HFFc6 (cell line): ENCODE data around the gene HMCN1. TPM values are rescaled to one million over a fixed set of nuclear protein-coding genes. Genes with fewer than 3 reads are reported as not detected.
"Not testable (repeated sequence)": the region's sequence is repeated elsewhere in the genome, so short reads cannot be mapped to it uniquely, and the experiment has no call there.

Source experiments
- DNase-seq: peaks from one replicate; pipeline ENCODE4 v3.0.0-alpha.2; 2018
- H3K27ac Mint-ChIP-seq: 2 replicates; pipeline ENCODE4 v1.8.0; 2020; ENCODE audit warnings: mild to moderate bottlenecking, mixed read lengths
- H3K27me3 Mint-ChIP-seq: 2 replicates; pipeline ENCODE4 v1.8.0; 2021; ENCODE audit warnings: mild to moderate bottlenecking, moderate library complexity, mixed read lengths; ENCODE audit not compliant: insufficient read depth
- H3K36me3 Mint-ChIP-seq: 2 replicates; pipeline ENCODE4 v1.8.0; 2021; ENCODE audit warnings: low read depth, mixed read lengths
- H3K4me1 Mint-ChIP-seq: 2 replicates; pipeline ENCODE4 v1.8.0; 2020; ENCODE audit warnings: low read depth, mixed read lengths
- H3K4me3 Mint-ChIP-seq: 2 replicates; pipeline ENCODE4 v1.8.0; 2020; ENCODE audit warnings: mild to moderate bottlenecking, moderate library complexity, mixed read lengths
- H3K9me3 Mint-ChIP-seq: 2 replicates; pipeline ENCODE4 v1.8.0; 2020; ENCODE audit warnings: mild to moderate bottlenecking, mixed read lengths
- CTCF ChIP-seq: fragments of 200-600 bp; sonication (generic); IDR thresholded peaks from 2 replicates; pipeline ENCODE4 v1.5.0; 2021; ENCODE audit warnings: antibody characterized with exemption, mild to moderate bottlenecking
- total RNA-seq, 6 experiments: library from RNA; stranded (reverse); fragmentation: NEBNext Ultra II Directional; extraction: Animal tissue kit (Norgen Biotek cat#: 25700); gene quantifications; 2 replicates in 1 of 6; 3 replicates in 5 of 6; pipeline ENCODE4 v1.2.3, GENCODE V29; 2021

Gene HMCN1
- total RNA-seq, 6 experiments from 2014 or later = 1.2 to 1.8 (median 1.5) TPM

- no peaks in the 10 kb centered on the region for H3K27me3 Mint-ChIP-seq
- H3K4me3 Mint-ChIP-seq = no peak overlapping the region
- H3K4me1 Mint-ChIP-seq = peaks cover 36% of the 10 kb centered on the region
- DNase-seq = no peak
- no peaks in the 10 kb centered on the region for H3K36me3 Mint-ChIP-seq
- peak overlapping the region; percentile 11; the same call in 1 of the 2 replicates for H3K27ac Mint-ChIP-seq
- H3K9me3 Mint-ChIP-seq = no peaks in the 10 kb centered on the region
- no peak for TF ChIP-seq CTCF
Measured at GRCh38 chr1:185789501-185790193, 55.5 kb downstream of the HMCN1 start.

- Mint-ChIP-seq H3K27ac (no peak overlapping the region), H3K36me3 (no peaks in the 10 kb centered on the region), H3K4me1 (peaks cover 42% of the 10 kb centered on the region), H3K9me3 (no peaks in the 10 kb centered on the region), H3K27me3 (0 out of 2 replicates have a peak, but pooled peaks cover 3% of the 10 kb centered on the region), H3K4me3 (no peak overlapping the region)
- TF ChIP-seq CTCF = no peak
- peak; percentile 11 for DNase-seq
Measured at GRCh38 chr1:185790194-185790735, 56.1 kb downstream of the HMCN1 start.

GRCh38 chr1:185792040-185792439 is 57.8 kb downstream of the HMCN1 start:
- Mint-ChIP-seq H3K27ac (no peak overlapping the region), H3K36me3 (no peaks in the 10 kb centered on the region), H3K4me1 (peaks cover 29% of the 10 kb centered on the region), H3K4me3 (no peak overlapping the region), H3K9me3 (no peaks in the 10 kb centered on the region), H3K27me3 (0 out of 2 replicates have a peak, but pooled peaks cover 3% of the 10 kb centered on the region)
- no peak for TF ChIP-seq CTCF
- no peak for DNase-seq

GRCh38 chr1:185794495-185794894 is 60.3 kb downstream of the HMCN1 start:
- DNase-seq, H3K36me3 Mint-ChIP-seq, H3K27me3 Mint-ChIP-seq, H3K4me3 Mint-ChIP-seq, H3K27ac Mint-ChIP-seq: not testable (repeated sequence)
- Mint-ChIP-seq H3K9me3 (peaks cover 14% of the 10 kb centered on the region), H3K4me1 (peaks cover 18% of the 10 kb centered on the region)

GRCh38 chr1:185795181-185795580 is 61.0 kb downstream of the HMCN1 start:
- Mint-ChIP-seq H3K4me1 (peaks cover 11% of the 10 kb centered on the region), H3K9me3 (peaks cover 14% of the 10 kb centered on the region), H3K36me3 (no peaks in the 10 kb centered on the region), H3K27me3 (0 out of 2 replicates have a peak, but pooled peaks cover 3% of the 10 kb centered on the region), H3K4me3 (no peak overlapping the region), H3K27ac (no peak overlapping the region)
- no peak for DNase-seq
- TF ChIP-seq CTCF = no peak

GRCh38 chr1:185798505-185798904 is 64.3 kb downstream of the HMCN1 start:
- Mint-ChIP-seq H3K27ac (no peak overlapping the region), H3K9me3 (peaks cover 14% of the 10 kb centered on the region), H3K4me3 (no peak overlapping the region), H3K27me3 (0 out of 2 replicates have a peak, but pooled peaks cover 3% of the 10 kb centered on the region), H3K36me3 (no peaks in the 10 kb centered on the region), H3K4me1 (peaks cover 12% of the 10 kb centered on the region)
- TF ChIP-seq CTCF = no peak
- DNase-seq = no peak
